Stimulated activated CD4-positive, alpha-beta T cell treated with anti-CD3 and anti-CD28 coated beads, Interleukin-2, amount 100 ng/mL, for 48 hours (primary cell): ENCODE results near the gene SPARC.

ENCODE experiments used
- DNase-seq, 2 donors: peaks; one replicate each; pipeline ENCODE4 v3.0.0-alpha.2; 2020

Gene SPARC

GRCh38 chr5:151676719-151677118 lies 10.0 kb downstream of the SPARC start:
- no peak for DNase-seq

GRCh38 chr5:151676314-151676712 lies 10.4 kb downstream of the SPARC start:
- no peak for DNase-seq

- no peak for DNase-seq
These were observed 11.0 kb downstream of the SPARC start for GRCh38 chr5:151675611-151676313.

- no peak for DNase-seq
These were observed 11.8 kb downstream of the SPARC start for GRCh38 chr5:151674626-151675610.

GRCh38 chr5:151673421-151673820 lies 13.3 kb downstream of the SPARC start:
- DNase-seq, result no peak

GRCh38 chr5:151672516-151672915 lies 14.2 kb downstream of the SPARC start:
- DNase-seq, result no peak

GRCh38 chr5:151671950-151672349 lies 14.8 kb downstream of the SPARC start:
- no peak for DNase-seq

GRCh38 chr5:151670953-151671636 lies 15.6 kb downstream of the SPARC start:
- DNase-seq, result no peak

GRCh38 chr5:151670083-151670686 lies 16.5 kb downstream of the SPARC start:
- no peak for DNase-seq

- DNase-seq, result no peak
These were observed 19.6 kb downstream of the SPARC start for GRCh38 chr5:151667083-151667482.

- DNase-seq, result no peak
These were observed 21.1 kb downstream of the SPARC start for GRCh38 chr5:151665613-151666012.

- no peak for DNase-seq
These were observed 21.8 kb downstream of the SPARC start for GRCh38 chr5:151664694-151665585.

- no peak for DNase-seq
These were observed 23.0 kb downstream of the SPARC start for GRCh38 chr5:151663617-151664293.

GRCh38 chr5:151662805-151663204 lies 23.9 kb downstream of the SPARC start:
- no peak for DNase-seq

GRCh38 chr5:151661968-151662732 lies 24.6 kb downstream of the SPARC start:
- DNase-seq, result no peak

GRCh38 chr5:151660616-151661495 lies 25.9 kb downstream of the SPARC start:
- no peak for DNase-seq

- DNase-seq, result peak; percentile 81 to 88
These were observed 27.5 kb downstream of the SPARC start for GRCh38 chr5:151659001-151659754.

GRCh38 chr5:151657114-151657513 lies 29.6 kb downstream of the SPARC start:
- DNase-seq, result no peak

GRCh38 chr5:151656311-151656710 lies 30.4 kb downstream of the SPARC start:
- no peak for DNase-seq
